Measurements from ENCODE around the gene TMEM208. TPM values are rescaled to one million over a fixed set of nuclear protein-coding genes. Genes with fewer than 3 reads are reported as not detected.

The TMEM208 gene
- polyA plus RNA-seq, 1 of the 3 experiments (the other 2 are of a cell fraction) = 98.2 TPM

DNA sequence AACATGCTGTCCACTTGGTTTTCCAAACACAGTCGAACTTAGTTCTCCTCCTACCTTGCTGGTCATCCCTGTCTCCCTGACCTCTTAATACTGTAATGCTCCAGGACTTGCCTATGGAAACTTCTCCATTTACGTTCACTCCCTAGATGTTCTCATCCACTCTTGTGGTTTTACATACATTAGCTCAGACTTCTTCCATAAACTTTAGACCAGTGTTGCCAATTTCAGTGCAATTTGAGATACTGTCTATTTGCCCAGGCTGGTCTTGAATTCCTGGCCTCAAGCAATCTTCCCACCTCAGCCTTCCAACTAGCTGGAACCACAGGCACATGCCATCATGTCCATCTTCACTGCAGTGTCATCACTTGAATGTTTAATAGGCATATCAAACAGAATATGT is 44.6 kb upstream of the TMEM208 start (continued):
- TF ChIP-seq, protein P1, sequence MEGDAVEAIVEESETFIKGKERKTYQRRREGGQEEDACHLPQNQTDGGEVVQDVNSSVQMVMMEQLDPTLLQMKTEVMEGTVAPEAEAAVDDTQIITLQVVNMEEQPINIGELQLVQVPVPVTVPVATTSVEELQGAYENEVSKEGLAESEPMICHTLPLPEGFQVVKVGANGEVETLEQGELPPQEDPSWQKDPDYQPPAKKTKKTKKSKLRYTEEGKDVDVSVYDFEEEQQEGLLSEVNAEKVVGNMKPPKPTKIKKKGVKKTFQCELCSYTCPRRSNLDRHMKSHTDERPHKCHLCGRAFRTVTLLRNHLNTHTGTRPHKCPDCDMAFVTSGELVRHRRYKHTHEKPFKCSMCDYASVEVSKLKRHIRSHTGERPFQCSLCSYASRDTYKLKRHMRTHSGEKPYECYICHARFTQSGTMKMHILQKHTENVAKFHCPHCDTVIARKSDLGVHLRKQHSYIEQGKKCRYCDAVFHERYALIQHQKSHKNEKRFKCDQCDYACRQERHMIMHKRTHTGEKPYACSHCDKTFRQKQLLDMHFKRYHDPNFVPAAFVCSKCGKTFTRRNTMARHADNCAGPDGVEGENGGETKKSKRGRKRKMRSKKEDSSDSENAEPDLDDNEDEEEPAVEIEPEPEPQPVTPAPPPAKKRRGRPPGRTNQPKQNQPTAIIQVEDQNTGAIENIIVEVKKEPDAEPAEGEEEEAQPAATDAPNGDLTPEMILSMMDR (IDR thresholded peaks at IDR 0.05) = no peak
- no peak for TF ChIP-seq TAF1 (IDR thresholded peaks at IDR 0.05; ENCODE audit: borderline replicate concordance, low read depth, low read length)

DNA sequence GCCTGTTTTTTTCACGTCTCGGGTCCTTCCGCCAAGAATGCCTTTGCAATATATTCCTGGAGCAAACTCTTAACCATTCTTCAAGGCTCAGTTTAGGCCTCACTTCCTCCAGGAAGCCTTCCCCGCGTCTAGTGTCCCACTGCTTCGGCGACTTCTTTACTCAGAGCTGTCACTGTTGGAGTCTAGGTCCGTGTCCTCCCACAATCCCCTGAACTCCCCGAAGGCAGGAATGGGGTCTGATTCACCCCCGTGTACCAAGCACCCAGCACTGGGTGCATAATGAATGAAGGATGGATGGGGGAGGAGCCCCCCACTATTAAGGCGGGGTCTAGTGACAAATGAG is 43.7 kb upstream of the TMEM208 start:
- ChIA-PET POLR2A (interaction anchor here (0.7 to 1.6 kb wide), 2 partner anchors 9 to 77 kb away, joined by 3 to 5 read pairs; no protein-coding TSS in a partner anchor), CTCF (interaction anchor here (1.4 to 4.2 kb wide), 5 partner anchors 8 to 170 kb away, joined by 3 to 27 read pairs (median 7); partner anchors contain the start of genes B3GNT9 and NOL3)
- peak overlapping the region; percentile 96 for H3K9ac ChIP-seq
- DNase-seq = no peak
- TF ChIP-seq JUND (IDR thresholded peaks at IDR 0.05) (no peak), EZH2phosphoT487 (IDR thresholded peaks at IDR 0.05; ENCODE audit: borderline replicate concordance, low read depth) (no peak), RFX5 (IDR thresholded peaks at IDR 0.05; ENCODE audit: low read length) (no peak), NRF1 (IDR thresholded peaks at IDR 0.05; ENCODE audit: low read depth, low read length) (no peak)
- TF ChIP-seq, protein P2, sequence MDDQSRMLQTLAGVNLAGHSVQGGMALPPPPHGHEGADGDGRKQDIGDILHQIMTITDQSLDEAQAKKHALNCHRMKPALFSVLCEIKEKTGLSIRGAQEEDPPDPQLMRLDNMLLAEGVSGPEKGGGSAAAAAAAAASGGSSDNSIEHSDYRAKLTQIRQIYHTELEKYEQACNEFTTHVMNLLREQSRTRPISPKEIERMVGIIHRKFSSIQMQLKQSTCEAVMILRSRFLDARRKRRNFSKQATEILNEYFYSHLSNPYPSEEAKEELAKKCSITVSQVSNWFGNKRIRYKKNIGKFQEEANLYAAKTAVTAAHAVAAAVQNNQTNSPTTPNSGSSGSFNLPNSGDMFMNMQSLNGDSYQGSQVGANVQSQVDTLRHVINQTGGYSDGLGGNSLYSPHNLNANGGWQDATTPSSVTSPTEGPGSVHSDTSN (IDR thresholded peaks at IDR 0.05) = no peak
- no peaks in the 10 kb centered on the region for H3K9me2 ChIP-seq
- peak overlapping the region; percentile 92 for H3K4me2 ChIP-seq
- peak overlapping the region; percentile 81 to 82 for H3K4me3 ChIP-seq (ENCODE audit: low read depth in 2 of 2, low read length in 1 of 2)
- peaks cover 22 to 34% of the 10 kb centered on the region in 2 experiments for H3K4me1 ChIP-seq (ENCODE audit: control insufficient read depth in 1 of 2, insufficient read depth in 2 of 2, low read depth in 1 of 2, low read length in 1 of 2)
- no peaks in the 10 kb centered on the region for H3K36me3 ChIP-seq (replicated peaks in 1 of 2; ENCODE audit: control insufficient read depth in 1 of 2, insufficient read depth in 2 of 2, low read length in 1 of 2)
- H3K27ac ChIP-seq (ENCODE audit: low read depth in 2 of 2, low read length in 1 of 2) = peak overlapping the region; percentile 60 to 92; a peak in 3 of 4 replicates
- no peaks in the 10 kb centered on the region; the same call in none of the 2 replicates for H4K20me1 ChIP-seq (ENCODE audit: insufficient read depth)
- peak overlapping the region; percentile 66; the same call in 1 of the 2 replicates for H2AFZ ChIP-seq (ENCODE audit: low read depth)
- peaks cover 36% of the 10 kb centered on the region for H3F3A ChIP-seq (replicated peaks; ENCODE audit: insufficient read depth)
- H3K27me3 ChIP-seq (ENCODE audit: insufficient read depth) = no peaks in the 10 kb centered on the region
- WGBS (ENCODE audit: low lambda C conversion rate) = 3% methylated on average over 11 of the region's 11 CpGs
- no peaks in the 10 kb centered on the region for H3K9me3 ChIP-seq
- H3K79me2 ChIP-seq (ENCODE audit: insufficient read depth) = peaks cover 22% of the 10 kb centered on the region

DNA sequence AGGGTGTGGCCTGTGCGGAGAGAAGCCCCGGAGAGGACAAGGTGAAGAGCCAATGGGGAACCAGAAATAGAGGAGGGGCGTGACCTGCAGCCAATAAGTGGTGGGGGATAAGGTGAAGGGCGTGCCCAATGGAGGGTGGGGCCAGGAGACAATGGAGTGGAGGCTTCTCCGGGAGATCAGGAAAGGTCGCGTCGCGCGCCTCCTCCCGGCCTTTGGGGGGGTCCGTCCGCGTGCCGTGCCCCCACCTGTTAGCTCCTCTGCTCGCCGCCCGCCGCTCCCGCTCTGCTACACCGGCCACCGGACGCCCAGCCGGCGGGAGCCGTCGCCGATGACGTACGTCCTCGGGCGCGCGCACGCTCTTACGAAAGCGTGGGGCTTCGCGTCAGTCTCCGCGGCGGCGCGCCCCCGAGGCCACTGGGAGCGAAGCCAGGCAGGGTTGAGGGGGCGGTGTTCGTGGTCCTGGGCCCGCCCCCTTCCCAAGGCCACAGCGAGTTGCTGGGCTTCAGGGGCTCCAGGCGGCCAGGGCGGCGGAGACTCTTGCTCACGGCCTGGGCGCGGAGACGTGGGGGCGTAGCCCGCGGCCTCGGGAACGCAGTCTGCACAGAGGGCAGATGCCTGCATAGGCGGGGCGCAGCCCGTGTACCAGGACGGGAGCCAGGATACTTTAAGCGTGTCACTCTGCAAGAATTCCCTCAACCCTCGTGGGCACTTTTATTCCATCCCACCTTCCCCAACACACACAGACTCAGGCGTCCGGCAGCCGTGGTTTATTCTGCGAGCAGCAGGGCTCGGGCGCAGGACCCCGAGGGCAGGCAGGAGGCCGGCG is 43.1 kb upstream of the TMEM208 start, which contains the start of gene MATCAP1:
Gene MATCAP1 (minus strand): TSS at position 337 of the 826 bp plus-strand sequence. CDS start 3,353 bp downstream, outside the sequence.
- peak within 1 kb of the TSS; percentile 81 to 82 for H3K4me3 ChIP-seq (ENCODE audit: low read depth in 2 of 2, low read length in 1 of 2)
- DNase-seq = peak; percentile 99
- H4K20me1 ChIP-seq (ENCODE audit: insufficient read depth) = no peaks in the 10 kb centered on the region; the same call in none of the 2 replicates
- peaks cover 21% of the 10 kb centered on the region for H3K79me2 ChIP-seq (ENCODE audit: insufficient read depth)
- no peaks in the 10 kb centered on the region for H3K27me3 ChIP-seq (ENCODE audit: insufficient read depth)
- CTCF ChIA-PET = interaction anchor here (0.6 to 4.2 kb wide), 11 partner anchors 9 to 288 kb away, joined by 3 to 27 read pairs (median 6); partner anchors contain the start of gene NOL3
- H3K27ac ChIP-seq (ENCODE audit: low read depth in 2 of 2, low read length in 1 of 2) = peak within 1 kb of the TSS; percentile 92 to 97
- H3K36me3 ChIP-seq (replicated peaks in 1 of 2; ENCODE audit: control insufficient read depth in 1 of 2, insufficient read depth in 2 of 2, low read length in 1 of 2) = no peaks in the 10 kb centered on the region
- no peaks in the 10 kb centered on the region for H3K9me3 ChIP-seq
- WGBS (ENCODE audit: low lambda C conversion rate) = under 1% methylated on average over 30 of the region's 77 CpGs
- POLR2A ChIA-PET = interaction anchor here (0.7 to 2.0 kb wide), 7 partner anchors 8 to 77 kb away, joined by 3 to 12 read pairs (median 5); partner anchors contain the start of genes HSF4 and NOL3
- peaks cover 22 to 29% of the 10 kb centered on the region in 2 experiments for H3K4me1 ChIP-seq (ENCODE audit: control insufficient read depth in 1 of 2, insufficient read depth in 2 of 2, low read depth in 1 of 2, low read length in 1 of 2)
- peaks cover 36% of the 10 kb centered on the region for H3F3A ChIP-seq (replicated peaks; ENCODE audit: insufficient read depth)
- no peaks in the 10 kb centered on the region for H3K9me2 ChIP-seq
- peak within 1 kb of the TSS; percentile 96 for H3K9ac ChIP-seq
- peak within 1 kb of the TSS; percentile 66; the same call in 1 of the 2 replicates for H2AFZ ChIP-seq (ENCODE audit: low read depth)
- peak within 1 kb of the TSS; percentile 92 for H3K4me2 ChIP-seq
- TF ChIP-seq TEAD4 (IDR thresholded peaks at IDR 0.05; ENCODE audit: borderline replicate concordance, insufficient read depth) (no peak), EZH2phosphoT487 (IDR thresholded peaks at IDR 0.05; ENCODE audit: borderline replicate concordance, low read depth) (no peak), RAD21 (IDR thresholded peaks at IDR 0.05; ENCODE audit: low read length) (no peak), NFIC (IDR thresholded peaks at IDR 0.05; ENCODE audit: borderline replicate concordance) (peak; percentile 44; the same call in 1 of the 2 replicates)
- TF ChIP-seq, protein P1 (IDR thresholded peaks at IDR 0.05) = no peak
- TF ChIP-seq, protein P3, sequence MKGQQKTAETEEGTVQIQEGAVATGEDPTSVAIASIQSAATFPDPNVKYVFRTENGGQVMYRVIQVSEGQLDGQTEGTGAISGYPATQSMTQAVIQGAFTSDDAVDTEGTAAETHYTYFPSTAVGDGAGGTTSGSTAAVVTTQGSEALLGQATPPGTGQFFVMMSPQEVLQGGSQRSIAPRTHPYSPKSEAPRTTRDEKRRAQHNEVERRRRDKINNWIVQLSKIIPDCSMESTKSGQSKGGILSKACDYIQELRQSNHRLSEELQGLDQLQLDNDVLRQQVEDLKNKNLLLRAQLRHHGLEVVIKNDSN (IDR thresholded peaks at IDR 0.05; ENCODE audit: borderline replicate concordance, low read depth) = no peak
- TF ChIP-seq, protein P4, sequence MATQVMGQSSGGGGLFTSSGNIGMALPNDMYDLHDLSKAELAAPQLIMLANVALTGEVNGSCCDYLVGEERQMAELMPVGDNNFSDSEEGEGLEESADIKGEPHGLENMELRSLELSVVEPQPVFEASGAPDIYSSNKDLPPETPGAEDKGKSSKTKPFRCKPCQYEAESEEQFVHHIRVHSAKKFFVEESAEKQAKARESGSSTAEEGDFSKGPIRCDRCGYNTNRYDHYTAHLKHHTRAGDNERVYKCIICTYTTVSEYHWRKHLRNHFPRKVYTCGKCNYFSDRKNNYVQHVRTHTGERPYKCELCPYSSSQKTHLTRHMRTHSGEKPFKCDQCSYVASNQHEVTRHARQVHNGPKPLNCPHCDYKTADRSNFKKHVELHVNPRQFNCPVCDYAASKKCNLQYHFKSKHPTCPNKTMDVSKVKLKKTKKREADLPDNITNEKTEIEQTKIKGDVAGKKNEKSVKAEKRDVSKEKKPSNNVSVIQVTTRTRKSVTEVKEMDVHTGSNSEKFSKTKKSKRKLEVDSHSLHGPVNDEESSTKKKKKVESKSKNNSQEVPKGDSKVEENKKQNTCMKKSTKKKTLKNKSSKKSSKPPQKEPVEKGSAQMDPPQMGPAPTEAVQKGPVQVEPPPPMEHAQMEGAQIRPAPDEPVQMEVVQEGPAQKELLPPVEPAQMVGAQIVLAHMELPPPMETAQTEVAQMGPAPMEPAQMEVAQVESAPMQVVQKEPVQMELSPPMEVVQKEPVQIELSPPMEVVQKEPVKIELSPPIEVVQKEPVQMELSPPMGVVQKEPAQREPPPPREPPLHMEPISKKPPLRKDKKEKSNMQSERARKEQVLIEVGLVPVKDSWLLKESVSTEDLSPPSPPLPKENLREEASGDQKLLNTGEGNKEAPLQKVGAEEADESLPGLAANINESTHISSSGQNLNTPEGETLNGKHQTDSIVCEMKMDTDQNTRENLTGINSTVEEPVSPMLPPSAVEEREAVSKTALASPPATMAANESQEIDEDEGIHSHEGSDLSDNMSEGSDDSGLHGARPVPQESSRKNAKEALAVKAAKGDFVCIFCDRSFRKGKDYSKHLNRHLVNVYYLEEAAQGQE (IDR thresholded peaks at IDR 0.05; ENCODE audit: low read depth, low read length) = peak; percentile 39

All from SK-N-SH (cell line).